ENCODE results near the gene ID2. TPM values are rescaled to one million over a fixed set of nuclear protein-coding genes. Genes with fewer than 3 reads are reported as not detected.

The ID2 gene
- total and polyA plus RNA-seq, 2 experiments from 2014 or later = 468 to 668 TPM

DNA sequence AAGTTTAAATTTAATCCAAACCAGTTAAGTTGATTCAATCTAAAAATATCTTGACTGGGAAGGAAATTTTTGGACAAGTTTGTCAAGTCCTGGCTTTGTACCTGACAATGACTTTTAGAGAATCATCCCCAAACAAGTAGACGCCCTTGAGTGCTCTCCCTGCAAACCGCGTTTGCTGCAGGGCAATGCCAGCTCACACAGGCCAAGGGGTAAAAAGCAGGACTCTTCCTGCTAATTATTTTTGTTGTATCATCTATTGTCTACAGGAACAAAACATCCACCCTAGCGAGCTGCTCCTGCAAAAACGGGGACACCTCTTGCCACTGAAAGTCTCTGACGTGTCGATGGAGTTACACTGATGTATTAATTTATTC is 10.9 kb downstream of the ID2 start:
- Histone ChIP-seq H2AFZ (no peak overlapping the region), H3K9ac (no peak overlapping the region), H3K4me2 (ENCODE audit: unreplicated experiment) (no peak overlapping the region), H3K4me3 (no peak overlapping the region), H3K79me2 (ENCODE audit: insufficient read depth) (no peaks in the 10 kb centered on the region), H3K36me3 (ENCODE audit: low read depth) (no peaks in the 10 kb centered on the region), H3K27ac (no peak overlapping the region), H3K9me3 (ENCODE audit: low read depth) (no peaks in the 10 kb centered on the region), H3F3A (ENCODE audit: insufficient read depth) (0 out of 2 replicates have a peak, but pooled peaks cover 8% of the 10 kb centered on the region), H3K4me1 (ENCODE audit: insufficient read depth) (no peaks in the 10 kb centered on the region), H3K9me2 (ENCODE audit: insufficient read depth) (no peaks in the 10 kb centered on the region), H4K20me1 (ENCODE audit: insufficient read depth) (no peaks in the 10 kb centered on the region), H3K27me3 (replicated peaks; ENCODE audit: insufficient read depth) (no peaks in the 10 kb centered on the region)
- no peak for DNase-seq
- TF ChIP-seq EZH2 (IDR thresholded peaks at IDR 0.05; ENCODE audit: insufficient read depth, poor library complexity, severe bottlenecking) = no peak
- no peak for TF ChIP-seq EZH2phosphoT487 (IDR thresholded peaks at IDR 0.05; ENCODE audit: insufficient read depth, low read depth)
- WGBS, 2 experiments (ENCODE audit: low coverage in 1 of 2, low lambda C conversion rate in 2 of 2, missing lambda C conversion rate in 2 of 2) = 96% methylated on average over 7 of the region's 7 CpGs
- in situ Hi-C loops (cut with MboI) = loop anchor here (25.0 kb wide), 4 partner anchors 680 to 1580 kb away; no protein-coding TSS in a partner anchor

DNA sequence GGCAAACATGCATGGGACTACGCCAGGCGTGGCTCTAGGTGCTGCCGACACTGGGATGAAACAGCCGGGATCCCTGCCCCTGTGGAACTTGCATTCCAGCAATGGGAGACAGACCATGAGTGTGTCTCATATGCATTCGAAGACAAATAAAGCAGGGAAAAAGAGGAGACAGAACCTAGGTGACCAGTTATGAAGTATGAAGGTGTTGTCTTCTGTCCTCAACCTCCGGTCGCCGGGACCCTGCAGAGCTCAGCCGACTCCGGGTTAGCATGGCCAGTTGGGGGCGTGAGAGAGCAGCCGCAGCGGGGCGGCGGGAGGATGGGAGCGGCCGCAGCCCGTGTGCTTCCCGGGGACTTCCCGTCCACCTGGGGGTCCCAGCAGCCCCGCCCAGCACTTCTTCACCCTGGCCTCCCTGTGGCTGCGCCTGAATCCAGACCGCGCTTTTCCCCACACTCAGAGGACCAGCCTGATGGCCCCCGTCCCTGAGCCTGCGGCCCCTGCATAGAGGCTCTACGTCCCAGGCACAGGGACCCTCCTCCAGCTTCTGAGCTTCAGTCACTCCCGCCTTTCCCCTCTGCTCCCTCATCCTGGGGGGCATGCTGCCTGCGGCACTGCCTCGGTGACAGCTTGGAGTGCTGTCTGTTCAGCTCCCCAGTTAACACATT is 11.4 kb downstream of the ID2 start:
- Histone ChIP-seq H3K27ac (no peak overlapping the region), H3K36me3 (ENCODE audit: low read depth) (no peaks in the 10 kb centered on the region), H3K4me3 (no peak overlapping the region), H3F3A (ENCODE audit: insufficient read depth) (0 out of 2 replicates have a peak, but pooled peaks cover 8% of the 10 kb centered on the region), H3K4me2 (ENCODE audit: unreplicated experiment) (no peak overlapping the region), H3K9ac (no peak overlapping the region), H3K27me3 (replicated peaks; ENCODE audit: insufficient read depth) (no peaks in the 10 kb centered on the region), H3K79me2 (ENCODE audit: insufficient read depth) (no peaks in the 10 kb centered on the region), H3K9me3 (ENCODE audit: low read depth) (no peaks in the 10 kb centered on the region), H3K9me2 (ENCODE audit: insufficient read depth) (no peaks in the 10 kb centered on the region), H2AFZ (no peak overlapping the region), H4K20me1 (ENCODE audit: insufficient read depth) (no peaks in the 10 kb centered on the region), H3K4me1 (ENCODE audit: insufficient read depth) (no peaks in the 10 kb centered on the region)
- 54 to 55% methylated on average over 30 of the region's 30 CpGs for WGBS, 2 experiments (ENCODE audit: low coverage in 1 of 2, low lambda C conversion rate in 2 of 2, missing lambda C conversion rate in 2 of 2)
- no peak for DNase-seq
- TF ChIP-seq EZH2phosphoT487 (IDR thresholded peaks at IDR 0.05; ENCODE audit: insufficient read depth, low read depth) = no peak
- no peak for TF ChIP-seq EZH2 (IDR thresholded peaks at IDR 0.05; ENCODE audit: insufficient read depth, poor library complexity, severe bottlenecking)
- in situ Hi-C loops (cut with MboI) = loop anchor here (25.0 kb wide), 4 partner anchors 681 to 1581 kb away; no protein-coding TSS in a partner anchor

DNA sequence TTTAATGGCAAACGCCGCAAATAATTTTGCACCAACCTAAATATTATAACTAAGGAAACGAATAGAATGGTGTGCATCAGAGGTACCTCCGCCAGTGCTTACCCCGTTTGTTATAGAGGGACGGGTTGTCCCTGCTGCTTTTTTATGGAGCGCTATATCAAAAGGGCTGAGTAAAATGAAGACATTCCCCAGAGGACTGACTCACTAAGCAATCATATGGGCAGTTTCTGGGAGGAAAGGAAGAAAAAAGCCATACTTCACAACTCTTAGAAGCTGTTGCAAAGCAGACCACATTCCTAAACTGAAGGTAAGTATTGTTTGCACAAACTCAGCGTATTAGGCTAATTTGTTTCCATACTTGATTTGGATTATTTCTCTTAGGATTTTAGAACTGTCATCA is 12.9 kb downstream of the ID2 start:
- no peaks in the 10 kb centered on the region for H3K27me3 ChIP-seq (replicated peaks; ENCODE audit: insufficient read depth)
- no peaks in the 10 kb centered on the region for H3K36me3 ChIP-seq (ENCODE audit: low read depth)
- H3K79me2 ChIP-seq (ENCODE audit: insufficient read depth) = no peaks in the 10 kb centered on the region
- DNase-seq = peak; percentile 61
- H3K4me1 ChIP-seq (ENCODE audit: insufficient read depth) = no peaks in the 10 kb centered on the region
- no peak overlapping the region for H3K27ac ChIP-seq
- H3K4me3 ChIP-seq = no peak overlapping the region
- in situ Hi-C loops (cut with MboI) = loop anchor here (25.0 kb wide), 4 partner anchors 682 to 1582 kb away; no protein-coding TSS in a partner anchor
- no peak for TF ChIP-seq EZH2phosphoT487 (IDR thresholded peaks at IDR 0.05; ENCODE audit: insufficient read depth, low read depth)
- H4K20me1 ChIP-seq (ENCODE audit: insufficient read depth) = no peaks in the 10 kb centered on the region
- no peaks in the 10 kb centered on the region for H3K9me2 ChIP-seq (ENCODE audit: insufficient read depth)
- H3F3A ChIP-seq (ENCODE audit: insufficient read depth) = 0 out of 2 replicates have a peak, but pooled peaks cover 8% of the 10 kb centered on the region
- H2AFZ ChIP-seq = no peak overlapping the region
- H3K9ac ChIP-seq = no peak overlapping the region
- H3K4me2 ChIP-seq (ENCODE audit: unreplicated experiment) = no peak overlapping the region
- no peaks in the 10 kb centered on the region for H3K9me3 ChIP-seq (ENCODE audit: low read depth)
- WGBS, 2 experiments (ENCODE audit: low coverage in 1 of 2, low lambda C conversion rate in 2 of 2, missing lambda C conversion rate in 2 of 2) = 93 to 95% methylated on average over 8 of the region's 8 CpGs

DNA sequence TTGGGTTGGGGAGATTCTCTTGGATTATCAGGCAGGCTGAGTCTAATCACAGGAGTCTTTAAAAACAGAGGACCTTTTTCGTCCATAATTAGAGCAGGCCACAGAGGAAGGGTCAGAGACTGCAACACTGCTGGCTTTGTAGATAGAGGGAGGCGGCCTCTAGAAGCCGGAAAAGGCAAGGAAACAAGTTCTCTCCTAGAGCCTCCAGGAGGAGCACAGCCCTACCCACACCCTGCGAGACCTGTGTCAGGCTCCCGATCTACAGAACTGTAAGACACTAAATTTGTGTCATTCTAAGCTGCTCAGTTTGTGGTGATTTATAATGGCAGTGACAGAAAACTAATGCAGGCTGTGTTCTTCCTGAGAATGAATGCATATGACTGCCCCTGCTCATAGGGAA is 15.3 kb downstream of the ID2 start:
- no peak overlapping the region for H2AFZ ChIP-seq
- no peaks in the 10 kb centered on the region for H3K36me3 ChIP-seq (ENCODE audit: low read depth)
- TF ChIP-seq EZH2 (IDR thresholded peaks at IDR 0.05; ENCODE audit: insufficient read depth, poor library complexity, severe bottlenecking) (no peak), EZH2phosphoT487 (IDR thresholded peaks at IDR 0.05; ENCODE audit: insufficient read depth, low read depth) (no peak)
- H3K9me2 ChIP-seq (ENCODE audit: insufficient read depth) = no peaks in the 10 kb centered on the region
- no peak overlapping the region for H3K27ac ChIP-seq
- no peak for DNase-seq
- H3K9ac ChIP-seq = no peak overlapping the region
- H3K9me3 ChIP-seq (ENCODE audit: low read depth) = no peaks in the 10 kb centered on the region
- in situ Hi-C loops (cut with MboI) = loop anchor here (25.0 kb wide), 4 partner anchors 685 to 1585 kb away; no protein-coding TSS in a partner anchor
- no peaks in the 10 kb centered on the region for H3K4me1 ChIP-seq (ENCODE audit: insufficient read depth)
- H3F3A ChIP-seq (ENCODE audit: insufficient read depth) = 0 out of 2 replicates have a peak, but pooled peaks cover 8% of the 10 kb centered on the region
- WGBS, 2 experiments (ENCODE audit: low coverage in 1 of 2, low lambda C conversion rate in 2 of 2, missing lambda C conversion rate in 2 of 2) = 85 to 86% methylated on average over 5 of the region's 5 CpGs
- no peaks in the 10 kb centered on the region for H3K79me2 ChIP-seq (ENCODE audit: insufficient read depth)
- H3K4me2 ChIP-seq (ENCODE audit: unreplicated experiment) = no peak overlapping the region
- no peak overlapping the region for H3K4me3 ChIP-seq
- no peaks in the 10 kb centered on the region for H3K27me3 ChIP-seq (replicated peaks; ENCODE audit: insufficient read depth)
- no peaks in the 10 kb centered on the region for H4K20me1 ChIP-seq (ENCODE audit: insufficient read depth)

All from GM23248 (cell line).